A673 (cell line): ENCODE measurements around the gene ITGBL1.

ENCODE experiments used
- EZH2 ChIP-seq: fragments of 200-600 bp; sonication (generic); IDR thresholded peaks from 2 replicates; pipeline ENCODE4 v1.6.1; 2017; ENCODE audit warnings: borderline replicate concordance, low read depth, mild to moderate bottlenecking, mixed read lengths, antibody characterized with exemption, low read length; ENCODE audit not compliant: poor library complexity, severe bottlenecking
- TF ChIP-seq, protein P1 (sequence below): fragments of 300-800, 200-600 bp; sonication (generic); conservative IDR thresholded peaks from 2 replicates; pipeline ENCODE4 v1.5.1; 2017; ENCODE audit warnings: low read depth, mild to moderate bottlenecking, antibody characterized with exemption, low read length, moderate library complexity, mixed read lengths

DNA sequence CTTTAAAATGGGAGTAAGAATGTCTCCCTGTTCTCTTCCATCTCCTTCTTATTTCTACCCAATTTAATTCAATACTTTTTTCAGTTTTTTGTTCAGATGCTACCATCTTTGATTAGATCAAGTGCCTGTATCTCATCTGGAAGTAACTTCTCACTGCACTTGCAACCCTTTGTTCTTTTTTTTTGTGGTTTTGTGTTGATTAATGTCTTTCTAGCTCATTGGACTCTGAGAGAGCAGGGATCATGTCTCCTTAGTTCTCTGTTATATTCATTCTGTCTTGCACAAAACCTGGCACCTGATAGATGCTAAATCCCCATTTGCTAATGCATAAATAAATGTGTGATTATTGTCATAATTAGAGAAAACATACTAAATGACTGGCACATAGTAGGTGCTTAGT, 834 bp upstream of the ITGBL1 start:
- TF ChIP-seq, protein P1, sequence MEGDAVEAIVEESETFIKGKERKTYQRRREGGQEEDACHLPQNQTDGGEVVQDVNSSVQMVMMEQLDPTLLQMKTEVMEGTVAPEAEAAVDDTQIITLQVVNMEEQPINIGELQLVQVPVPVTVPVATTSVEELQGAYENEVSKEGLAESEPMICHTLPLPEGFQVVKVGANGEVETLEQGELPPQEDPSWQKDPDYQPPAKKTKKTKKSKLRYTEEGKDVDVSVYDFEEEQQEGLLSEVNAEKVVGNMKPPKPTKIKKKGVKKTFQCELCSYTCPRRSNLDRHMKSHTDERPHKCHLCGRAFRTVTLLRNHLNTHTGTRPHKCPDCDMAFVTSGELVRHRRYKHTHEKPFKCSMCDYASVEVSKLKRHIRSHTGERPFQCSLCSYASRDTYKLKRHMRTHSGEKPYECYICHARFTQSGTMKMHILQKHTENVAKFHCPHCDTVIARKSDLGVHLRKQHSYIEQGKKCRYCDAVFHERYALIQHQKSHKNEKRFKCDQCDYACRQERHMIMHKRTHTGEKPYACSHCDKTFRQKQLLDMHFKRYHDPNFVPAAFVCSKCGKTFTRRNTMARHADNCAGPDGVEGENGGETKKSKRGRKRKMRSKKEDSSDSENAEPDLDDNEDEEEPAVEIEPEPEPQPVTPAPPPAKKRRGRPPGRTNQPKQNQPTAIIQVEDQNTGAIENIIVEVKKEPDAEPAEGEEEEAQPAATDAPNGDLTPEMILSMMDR: no peak
- no peak for TF ChIP-seq EZH2
